Pancreas (tissue), 10 donors: ENCODE measurements around the gene EHBP1. TPM values are rescaled to one million over a fixed set of nuclear protein-coding genes. Genes with fewer than 3 reads are reported as not detected.

Source experiments
- ATAC-seq, 4 donors: fragments of 200-7000 bp; cut with Tn5 transposase; one replicate each; pipeline versions ENCODE4 v1.8.0 to v1.9.1; 2020; ENCODE audit warnings: mild to moderate bottlenecking in 4 of 4, moderate library complexity in 4 of 4
- DNase-seq, 6 donors: peaks; one replicate each; pipeline ENCODE4 v3.0.0-alpha.2; 2020
- FAIRE-seq: peaks from 2 replicates; lab custom pipeline; 2012; peaks lifted over from hg19 to GRCh38; lab: Jason Lieb, UNC
- H3K27ac ChIP-seq, 4 donors: fragments of 200-600 bp; sonication (generic); 1 replicate in 3 of 4; 2 replicates in 1 of 4; pipeline versions ENCODE4 v1.5.0 to v1.8.0; 2020
- H3K27me3 ChIP-seq, 4 donors: fragments of 200-600 bp; one replicate each; pipeline ENCODE4 v1.8.0; 2021
- H3K36me3 ChIP-seq, 3 donors: fragments of 200-600 bp; sonication (generic) in 1 of 3; one replicate each; pipeline versions ENCODE4 v1.5.0 to v1.8.0; 2020 to 2021
- H3K4me1 ChIP-seq, 3 donors: fragments of 200-600 bp; one replicate each; pipeline ENCODE4 v1.8.0; 2021
- H3K4me3 ChIP-seq, 4 donors: fragments of 200-600 bp; sonication (generic) in 2 of 4; one replicate each; pipeline versions ENCODE4 v1.5.0 to v1.8.0; 2020 to 2021
- H3K9me3 ChIP-seq, 4 donors: fragments of 200-600 bp; one replicate each; pipeline ENCODE4 v1.8.0; 2021
- CTCF ChIP-seq, 4 donors: fragments of 200-600 bp; sonication (generic) in 3 of 4; IDR thresholded peaks; one replicate each; pipeline versions ENCODE4 v1.5.0 to v1.8.0; 2021; ENCODE audit warnings: antibody characterized with exemption in 4 of 4
- WGBS, 2 donors: extraction: QIAGEN DNeasy Blood & Tissue Kit; methylation state at CpG; one replicate each; pipeline ENCODE4 v1.1.7; 2013; 5-methylcytosine and 5-hydroxymethylcytosine counted together
- intact Hi-C, 3 donors: fragments of 100-400 bp; cut with DNase I; formaldehyde crosslinking; loops; one replicate each; pipeline versions ENCODE4 v1.11.1 to v1.14.2; 2022
- polyA plus RNA-seq, 2 donors: library from polyadenylated mRNA; stranded (reverse); fragments of 200-250 nt; gene quantifications; one replicate each; pipeline ENCODE4 v1.2.3, GENCODE V29; 2013
- total RNA-seq, 6 donors: library from RNA; stranded (reverse); fragmentation: NEBNext Ultra II Directional in 4 of 6; extraction: Animal tissue kit (Norgen Biotek cat#: 25700) in 4 of 6; gene quantifications; one replicate each; pipeline versions ENCODE4 v1.2.1 to v1.2.4, GENCODE V29; 2021 to 2023
- donor health status: healthy with polysubstance abuse.
- donor health status: DM: no; HTN: no; CAD: no; lungs with moderate emphysema.
- donor health status: DM: no; HTN: no; CAD: no.
- donor health status: control.
- donor health status: control.
- donor health status: Bipolar disorder and iron deficiency.
- donor health status: DM: yes; HTN: yes; CAD: no.
- donor health status: DM: no; HTN: no; CAD: no.
- donor health status: DM: no; HTN: no; CAD: no.
- donor health status: DM: yes; HTN: yes; CAD: no.

The EHBP1 gene
- total and polyA plus RNA-seq, 8 donors, result 7.1 to 34.6 (median 21.1) TPM

GRCh38 chr2:62826953-62827675, 121.6 kb downstream of the EHBP1 start:
- ATAC-seq (no peak), FAIRE-seq (no peak), DNase-seq (no peak)
- 81 to 85% methylated on average over 4 of the region's 4 CpGs for WGBS, 2 donors
- Histone ChIP-seq H3K27ac (no peak overlapping the region), H3K4me3 (no peak overlapping the region), H3K9me3 (no peaks in the 10 kb centered on the region), H3K36me3 (peaks cover 0 to 4% (median 0%) of the 10 kb centered on the region in 3 donors), H3K27me3 (no peaks in the 10 kb centered on the region), H3K4me1 (peaks cover 18 to 38% (median 18%) of the 10 kb centered on the region in 3 donors)
- intact Hi-C loops, result no loop called here
- TF ChIP-seq CTCF (IDR thresholded peaks at IDR 0.05), result no peak

- DNase-seq (no peak), FAIRE-seq (no peak), ATAC-seq (no peak)
- Histone ChIP-seq H3K27ac (no peak overlapping the region), H3K27me3 (no peaks in the 10 kb centered on the region), H3K4me3 (no peak overlapping the region), H3K9me3 (no peaks in the 10 kb centered on the region), H3K4me1 (no peaks in the 10 kb centered on the region), H3K36me3 (no peaks in the 10 kb centered on the region)
- intact Hi-C loops, result no loop called here
- no peak for TF ChIP-seq CTCF (IDR thresholded peaks at IDR 0.05)
Measured at GRCh38 chr2:62831729-62832128, 126.2 kb downstream of the EHBP1 start.

- DNase-seq (no peak), FAIRE-seq (no peak), ATAC-seq (no peak)
- Histone ChIP-seq H3K4me3 (no peak overlapping the region), H3K4me1 (no peaks in the 10 kb centered on the region), H3K27ac (no peak overlapping the region), H3K9me3 (no peaks in the 10 kb centered on the region), H3K27me3 (no peaks in the 10 kb centered on the region), H3K36me3 (no peaks in the 10 kb centered on the region)
- no peak for TF ChIP-seq CTCF (IDR thresholded peaks at IDR 0.05)
- 91 to 94% methylated on average over 1 of the region's 1 CpG for WGBS, 2 donors
- intact Hi-C loops, result no loop called here
Measured at GRCh38 chr2:62844311-62845090, 139.0 kb downstream of the EHBP1 start.

GRCh38 chr2:62845256-62845655, 139.7 kb downstream of the EHBP1 start:
- ATAC-seq (no peak), DNase-seq (no peak), FAIRE-seq (no peak)
- no peaks in the 10 kb centered on the region for H3K9me3 ChIP-seq
- no peak overlapping the region for H3K4me3 ChIP-seq
- H3K27ac ChIP-seq, result no peak overlapping the region
- intact Hi-C loops, result no loop called here
- H3K27me3 ChIP-seq, result no peaks in the 10 kb centered on the region
- no peaks in the 10 kb centered on the region for H3K4me1 ChIP-seq
- no peaks in the 10 kb centered on the region for H3K36me3 ChIP-seq
- no peak for TF ChIP-seq CTCF (IDR thresholded peaks at IDR 0.05)

- no peak for FAIRE-seq
- Histone ChIP-seq H3K27me3 (no peaks in the 10 kb centered on the region), H3K36me3 (no peaks in the 10 kb centered on the region), H3K27ac (no peak overlapping the region), H3K9me3 (no peaks in the 10 kb centered on the region), H3K4me1 (no peaks in the 10 kb centered on the region), H3K4me3 (no peak overlapping the region)
- no peak for ATAC-seq
- intact Hi-C loops, result no loop called here
- TF ChIP-seq CTCF (IDR thresholded peaks at IDR 0.05), result no peak
- DNase-seq, result no peak
Measured at GRCh38 chr2:62852254-62852653, 146.7 kb downstream of the EHBP1 start.
